GM19043 (cell line): Measurements from ENCODE around the gene STX16.

ENCODE experiments used
- ATAC-seq: cut with Tn5 transposase; IDR thresholded peaks from one replicate; pipeline ENCODE4 v1.9.1; 2021; ENCODE audit warnings: low read depth; ENCODE audit not compliant: unreplicated experiment

The STX16 gene

DNA sequence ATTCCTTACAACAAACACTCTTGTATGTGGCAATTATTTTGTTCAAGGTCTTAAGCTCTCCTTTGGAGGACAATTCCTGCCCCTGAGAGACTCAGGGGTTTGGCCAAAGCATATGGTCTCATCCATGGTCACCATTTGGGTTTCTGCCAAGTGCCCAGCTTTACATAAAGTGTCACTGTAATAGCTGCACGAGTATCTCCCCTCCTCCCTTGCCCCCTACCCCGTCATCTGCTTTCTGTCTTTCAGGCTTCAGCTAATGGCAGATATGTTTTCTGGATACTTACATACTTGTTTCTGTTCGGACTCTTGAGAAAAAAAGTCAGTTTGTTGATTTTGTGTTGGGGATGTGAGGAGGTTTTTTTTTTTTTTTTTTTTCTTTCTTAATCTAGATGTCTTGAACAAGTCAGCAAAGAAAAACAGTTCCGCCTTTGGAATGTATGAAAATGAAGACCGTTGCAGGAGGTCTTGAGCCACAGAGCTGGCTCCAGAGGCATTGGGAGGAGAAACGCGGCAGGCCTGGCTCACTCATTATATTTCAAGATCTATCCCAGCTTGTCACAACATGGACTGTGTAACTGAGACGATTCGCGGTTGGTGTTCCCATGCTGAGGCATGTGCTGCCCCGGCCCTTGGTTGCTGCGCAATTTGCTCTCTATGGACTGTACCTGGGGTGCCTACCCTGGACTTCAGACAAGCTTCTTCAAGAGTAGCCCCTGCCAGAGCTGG, 32.6 kb upstream of the STX16 start:
- ATAC-seq = no peak

DNA sequence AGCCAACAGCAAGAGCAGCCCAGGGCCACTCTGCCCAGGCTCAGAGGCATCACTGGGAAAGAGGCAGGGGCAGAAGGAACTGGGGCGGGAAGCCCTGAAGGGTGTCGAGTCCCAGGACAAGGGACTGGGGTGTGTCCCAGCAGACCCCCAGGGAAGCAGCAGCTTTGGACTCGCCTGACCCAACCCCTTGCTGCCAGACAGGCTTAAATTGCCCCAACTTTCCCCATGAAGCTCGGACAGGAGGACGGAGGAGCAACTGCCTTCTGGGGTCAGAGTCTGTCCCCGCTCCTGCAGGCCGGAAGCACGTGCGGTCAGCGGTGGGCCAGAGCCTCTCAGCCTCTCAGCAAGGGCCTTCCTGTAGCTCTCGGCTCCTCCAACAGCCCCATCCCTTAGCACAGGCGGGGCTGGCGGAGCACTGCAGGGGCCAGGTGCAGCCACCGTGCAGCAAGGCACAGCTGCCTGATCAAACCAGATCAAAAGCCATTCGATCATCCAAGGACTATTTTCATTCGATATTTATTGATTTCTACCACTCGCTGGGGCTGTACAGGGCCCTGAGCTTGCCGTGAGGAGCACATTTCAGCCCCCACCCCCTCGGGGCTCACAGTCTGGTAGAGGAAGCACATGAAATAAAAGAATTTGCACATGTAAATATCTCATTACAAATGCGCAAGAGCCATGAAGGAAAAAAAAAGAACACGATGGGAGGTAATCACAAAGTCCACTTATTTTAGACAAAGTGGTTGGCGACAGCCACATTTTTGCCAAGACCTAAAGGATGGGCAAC, 31.8 kb upstream of the STX16 start:
- no peak for ATAC-seq

DNA sequence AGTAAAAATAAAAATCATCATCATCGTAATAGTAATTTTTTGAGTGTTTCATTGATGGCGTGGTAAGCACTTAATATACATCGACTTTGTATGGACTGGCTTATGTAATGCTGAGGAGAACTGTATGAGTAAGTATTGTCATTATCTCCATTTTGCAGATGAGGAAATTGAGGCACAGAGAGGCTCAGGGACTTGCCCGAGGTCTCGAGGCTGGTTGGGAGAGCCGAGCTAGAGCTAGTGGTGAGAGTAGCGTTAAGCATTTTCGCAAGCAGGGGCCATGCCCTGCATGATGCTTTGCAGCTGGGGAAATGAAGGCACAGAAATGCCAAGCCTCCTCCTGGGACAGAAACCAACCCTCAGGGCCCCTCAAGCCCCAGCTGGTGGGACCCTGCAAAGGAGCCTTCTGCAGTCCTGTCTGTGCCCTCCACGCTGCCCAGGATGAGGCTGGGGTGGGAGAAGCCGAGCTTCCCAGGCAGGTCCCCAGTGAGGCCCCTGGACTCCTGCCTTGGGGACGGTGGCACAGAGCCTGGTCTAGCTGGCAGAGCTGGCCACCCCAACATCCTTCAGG, 31.1 kb upstream of the STX16 start:
- ATAC-seq = no peak

DNA sequence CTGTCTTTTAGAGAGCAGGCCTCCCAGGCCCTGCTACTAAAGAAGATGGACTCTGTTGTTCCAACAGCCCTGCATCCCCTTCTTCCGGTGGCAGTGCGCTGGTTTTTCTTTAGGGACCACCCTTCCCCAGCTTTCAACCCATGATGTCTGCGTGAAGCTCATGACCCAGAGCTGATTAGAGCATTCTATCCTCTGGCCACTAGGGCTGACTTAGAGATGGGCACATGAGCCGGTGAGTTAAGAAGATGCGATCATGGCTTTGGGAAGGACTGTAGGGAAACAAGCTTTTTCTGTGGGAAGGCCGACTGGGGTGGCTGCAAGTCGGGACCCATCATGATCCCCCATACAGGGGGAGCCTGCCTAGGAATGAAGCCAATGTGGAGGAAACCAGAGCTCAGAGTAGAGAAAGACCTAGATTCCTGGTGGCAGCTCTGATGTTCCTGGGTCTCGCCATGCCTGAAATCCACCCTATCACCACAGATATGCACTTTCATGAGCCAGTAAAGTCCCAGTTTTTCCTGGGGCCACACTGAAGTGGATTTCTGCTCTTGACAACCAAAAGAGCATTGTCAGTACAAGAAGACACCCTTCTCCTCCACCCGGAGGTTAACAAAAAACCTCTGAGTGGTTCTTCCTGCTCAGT, 29.1 kb upstream of the STX16 start:
- no peak for ATAC-seq

DNA sequence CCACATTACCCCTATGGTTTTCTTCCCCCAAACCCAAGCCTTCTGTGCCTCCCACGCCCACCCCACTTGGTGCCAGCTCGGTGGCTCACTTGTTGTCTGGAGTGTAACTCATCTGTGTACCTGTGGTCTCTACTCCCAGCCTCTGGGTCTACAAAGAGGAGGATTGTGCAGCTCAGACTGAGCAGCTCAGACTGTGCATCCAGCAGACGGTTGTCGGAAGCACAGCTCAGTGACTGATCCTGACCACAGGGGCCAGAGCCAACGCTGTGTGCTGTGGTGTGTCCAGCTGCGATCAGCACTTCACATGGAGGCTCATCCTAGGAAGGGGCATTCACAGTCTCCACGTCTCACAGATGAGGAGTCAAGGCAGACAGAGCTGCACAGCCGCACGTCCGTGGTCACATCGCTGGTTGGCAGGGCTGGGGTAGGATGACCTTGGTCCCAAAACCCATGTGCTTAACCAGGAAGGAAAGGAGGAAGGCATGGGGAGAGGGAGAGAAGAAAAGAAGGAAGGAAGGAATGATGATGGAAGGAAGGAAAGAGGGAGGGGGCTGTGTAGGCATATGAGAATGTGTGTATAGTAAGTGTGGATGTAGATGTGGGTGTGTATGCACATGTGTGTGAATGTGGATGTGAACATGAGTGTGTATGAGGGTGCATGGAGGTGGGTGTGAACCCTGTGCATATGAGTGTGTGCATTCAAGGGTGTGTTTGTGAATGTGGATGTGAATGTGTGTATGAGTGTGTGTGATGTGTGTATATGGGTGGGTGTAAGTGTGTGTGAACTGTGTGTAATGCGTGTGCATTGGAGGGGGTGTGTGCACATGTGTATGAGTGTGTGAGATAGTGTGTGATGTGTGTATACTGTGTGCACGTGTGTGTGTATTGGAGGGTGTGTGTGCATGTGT, 28.2 kb upstream of the STX16 start:
- ATAC-seq = no peak

DNA sequence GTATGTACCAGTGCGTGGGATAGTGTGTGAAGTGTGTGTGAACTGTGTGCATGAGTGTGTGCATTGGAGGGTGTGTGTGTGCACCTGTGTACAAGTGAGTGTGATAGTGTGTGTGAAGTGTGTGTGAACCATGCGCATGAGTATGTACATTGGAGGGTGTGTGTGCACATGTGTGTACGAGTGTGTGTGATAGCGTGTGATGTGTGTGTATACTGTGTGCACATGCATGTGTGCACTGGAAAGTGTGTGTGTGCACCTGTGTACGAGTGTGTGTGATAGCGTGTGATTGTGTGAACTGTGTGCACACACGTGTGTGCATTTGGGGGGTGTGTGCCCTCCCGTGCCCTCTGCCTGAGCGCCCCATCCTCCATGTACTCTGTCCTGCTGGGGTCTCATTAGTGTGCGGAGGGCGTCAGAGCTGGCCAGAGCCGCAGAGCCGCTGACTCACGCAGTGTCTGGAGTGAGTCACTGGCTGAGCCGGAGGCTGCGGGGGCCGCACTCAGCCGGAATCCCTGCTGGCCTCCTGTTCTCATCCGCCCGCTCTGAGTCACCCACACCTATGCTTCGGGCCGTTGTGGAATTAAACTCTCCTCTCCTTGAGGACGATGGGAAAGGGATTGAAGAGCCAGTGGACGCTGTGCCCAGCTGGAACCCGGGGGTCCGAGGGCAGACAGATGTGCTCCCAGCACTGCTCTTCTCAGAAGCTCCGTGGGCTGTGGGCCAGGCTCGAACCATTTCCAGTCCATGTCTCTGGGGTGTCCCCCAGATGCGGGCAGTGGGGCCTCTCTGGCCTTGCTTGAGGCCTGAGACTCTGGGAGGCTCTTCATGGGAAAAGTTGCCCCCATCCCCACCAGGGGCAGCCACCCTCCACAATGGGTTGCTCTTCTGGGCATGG, 27.3 kb upstream of the STX16 start:
- ATAC-seq = no peak

DNA sequence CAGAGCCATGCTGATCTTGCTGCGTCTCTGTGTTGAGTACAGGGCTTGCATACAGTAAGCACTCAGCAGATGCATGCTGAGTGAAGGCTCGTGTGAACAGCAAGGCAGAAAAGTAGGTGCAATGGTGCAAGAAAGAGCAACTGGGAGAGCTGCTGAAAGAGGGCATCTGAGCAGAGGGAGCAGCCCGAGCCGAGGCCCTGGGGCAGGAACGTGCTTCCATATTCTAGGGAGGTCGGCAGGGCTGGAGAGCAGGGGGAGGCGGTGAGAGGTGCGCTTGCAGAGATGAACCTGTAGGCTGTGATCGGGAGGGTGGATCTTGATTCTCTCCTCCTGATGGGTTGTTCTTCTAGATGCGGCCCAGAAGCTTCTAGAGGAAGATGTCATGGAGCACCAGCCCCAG, 26.4 kb upstream of the STX16 start:
- ATAC-seq = no peak

DNA sequence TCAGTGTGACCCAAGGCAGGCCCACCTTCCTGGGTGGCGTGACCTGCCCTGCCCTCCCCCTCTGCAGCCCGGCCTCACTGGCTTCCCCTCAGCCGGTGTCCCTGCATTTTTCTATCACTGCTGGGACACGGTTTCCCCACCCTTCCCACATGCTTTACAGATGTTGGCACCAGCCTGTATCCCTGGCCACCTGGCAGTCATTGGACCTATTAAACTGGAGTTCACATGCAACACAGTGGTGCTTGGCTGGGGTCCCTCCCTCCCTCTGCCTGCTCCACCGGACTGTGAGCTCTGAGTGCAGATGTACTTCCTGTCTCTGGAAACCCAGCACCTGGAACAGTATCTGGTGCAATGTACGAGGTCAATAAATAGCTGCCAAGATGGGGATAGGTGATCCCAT, 25.5 kb upstream of the STX16 start:
- no peak for ATAC-seq

DNA sequence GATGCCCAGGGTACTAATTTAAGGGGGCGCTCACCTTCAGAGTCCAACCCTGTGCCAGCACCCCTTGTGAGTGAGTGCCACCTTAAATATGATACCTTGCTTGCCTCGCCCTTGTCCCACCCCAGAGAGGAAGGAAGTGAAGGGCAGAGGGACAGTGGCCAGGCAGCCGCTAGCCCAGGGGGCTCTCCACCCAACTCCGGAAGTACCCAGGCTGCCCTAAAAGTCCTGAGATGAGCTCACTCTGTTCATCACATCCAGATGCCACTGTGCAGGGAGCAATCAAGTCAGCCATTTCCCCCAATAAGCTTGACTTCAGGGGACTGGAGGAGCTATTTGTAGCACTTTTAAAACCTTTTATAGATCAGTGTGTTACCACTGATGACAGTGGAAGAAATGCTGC, 25.0 kb upstream of the STX16 start:
- ATAC-seq = no peak

DNA sequence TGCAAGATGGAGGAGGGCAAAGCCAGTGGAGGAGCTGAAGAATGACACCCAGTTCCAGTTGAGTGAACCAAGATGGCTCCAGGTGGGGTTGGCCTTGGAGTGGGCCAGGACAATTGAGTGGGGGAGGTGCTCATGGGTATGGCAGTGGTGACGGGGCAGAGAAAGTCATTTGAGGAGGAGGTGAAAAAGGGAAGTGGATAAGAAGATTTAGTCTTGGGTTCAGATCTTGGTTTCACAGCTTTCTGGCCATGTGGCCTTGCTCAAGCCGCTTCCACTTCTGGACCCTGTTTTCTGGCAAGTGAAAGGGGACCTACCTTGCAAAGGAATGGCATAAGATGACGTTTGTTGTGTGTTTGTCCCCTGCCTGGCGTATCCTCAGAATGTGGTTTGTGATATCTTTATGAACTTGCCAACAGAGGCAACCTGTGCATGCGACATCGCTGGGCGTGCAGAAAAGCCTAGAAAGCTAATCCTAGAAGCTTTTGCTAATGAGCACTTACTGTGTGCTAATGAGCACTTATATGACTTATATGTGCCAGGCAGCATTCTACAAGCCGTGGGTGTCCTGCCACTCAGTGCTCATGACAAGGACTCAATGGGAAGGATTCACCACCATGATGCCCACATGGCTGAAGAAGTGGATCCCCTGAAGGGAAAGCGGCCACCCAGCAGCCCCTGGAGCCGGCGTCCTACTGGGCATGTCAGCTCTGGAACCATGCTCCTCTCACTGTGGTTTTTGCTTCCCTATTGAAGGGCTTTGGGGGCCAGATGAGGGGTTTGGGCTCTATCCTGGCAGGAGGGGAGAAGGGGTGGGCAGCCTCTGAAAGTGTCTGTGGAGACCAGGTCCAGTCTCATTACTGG, 23.6 kb upstream of the STX16 start:
- no peak for ATAC-seq

DNA sequence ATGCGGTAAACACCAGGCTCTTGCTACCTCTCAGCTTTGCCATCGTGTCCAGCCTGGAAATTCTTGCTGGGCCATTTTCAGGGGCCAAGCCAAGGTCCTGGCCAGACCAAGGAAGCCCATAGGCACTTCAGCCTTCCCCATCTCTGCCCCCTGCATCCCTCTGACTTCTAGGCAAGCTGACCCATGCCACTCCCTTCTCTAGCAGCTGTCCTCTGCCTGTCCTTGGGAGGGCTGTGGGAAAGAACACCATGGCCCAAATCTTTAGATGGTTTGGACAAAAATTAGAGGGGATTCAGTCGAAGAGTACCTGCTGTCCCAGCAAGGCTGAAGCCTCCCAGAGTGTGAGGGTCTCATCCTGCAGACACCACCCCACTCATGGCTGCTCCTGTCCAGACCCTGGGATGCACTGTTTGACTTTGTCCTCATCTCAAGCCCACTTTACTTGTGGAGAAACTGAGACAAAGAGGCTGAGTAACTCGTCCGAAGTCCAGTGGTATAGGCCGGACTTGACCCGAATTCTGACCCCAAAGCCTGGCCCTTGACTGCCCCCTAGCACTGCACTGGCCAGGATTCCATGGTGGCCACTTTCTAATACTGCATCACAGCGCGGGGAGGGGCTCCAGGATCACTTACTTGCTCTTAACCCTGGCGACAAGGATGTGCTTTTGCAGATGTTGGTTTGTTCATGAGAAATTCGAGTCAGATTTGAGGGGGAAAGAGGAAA, 22.4 kb upstream of the STX16 start:
- ATAC-seq = no peak

DNA sequence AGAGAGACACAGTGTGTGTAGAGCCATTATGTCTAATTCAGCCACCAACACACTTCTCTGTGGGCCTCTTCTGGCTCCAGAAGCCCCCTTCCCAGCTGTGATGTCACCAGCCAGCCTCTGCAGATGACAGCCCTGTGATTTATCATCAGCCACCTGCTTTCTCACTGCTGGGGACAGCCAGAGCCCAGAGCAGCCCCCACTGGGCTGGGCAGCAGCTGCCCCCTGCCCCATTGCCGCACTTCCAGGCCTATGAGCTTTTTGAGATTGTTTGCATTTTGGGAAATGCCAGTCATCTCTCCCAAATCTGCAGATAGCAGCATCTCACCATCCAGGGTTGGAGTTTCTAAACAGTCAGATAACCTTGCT, 21.9 kb upstream of the STX16 start:
- no peak for ATAC-seq

DNA sequence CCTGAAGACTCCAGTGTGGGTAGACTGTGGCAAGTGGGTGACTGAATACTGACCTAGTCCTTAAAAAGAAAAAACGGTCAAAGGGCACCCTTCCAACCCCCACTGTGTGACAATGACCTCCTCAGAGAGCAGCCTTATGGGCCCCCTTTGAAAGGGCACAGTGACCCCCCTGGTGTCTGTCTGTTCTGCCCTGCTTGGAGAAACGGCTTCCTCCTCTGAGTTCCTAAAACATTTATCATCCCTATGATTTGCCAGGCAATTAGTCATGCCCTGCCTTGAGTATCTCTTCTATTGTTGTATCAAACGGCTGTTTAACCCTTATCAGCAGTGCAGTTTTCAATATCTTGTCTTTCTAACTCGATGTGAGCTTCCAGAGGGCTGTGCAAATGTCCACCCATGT, 21.0 kb upstream of the STX16 start:
- ATAC-seq = no peak

DNA sequence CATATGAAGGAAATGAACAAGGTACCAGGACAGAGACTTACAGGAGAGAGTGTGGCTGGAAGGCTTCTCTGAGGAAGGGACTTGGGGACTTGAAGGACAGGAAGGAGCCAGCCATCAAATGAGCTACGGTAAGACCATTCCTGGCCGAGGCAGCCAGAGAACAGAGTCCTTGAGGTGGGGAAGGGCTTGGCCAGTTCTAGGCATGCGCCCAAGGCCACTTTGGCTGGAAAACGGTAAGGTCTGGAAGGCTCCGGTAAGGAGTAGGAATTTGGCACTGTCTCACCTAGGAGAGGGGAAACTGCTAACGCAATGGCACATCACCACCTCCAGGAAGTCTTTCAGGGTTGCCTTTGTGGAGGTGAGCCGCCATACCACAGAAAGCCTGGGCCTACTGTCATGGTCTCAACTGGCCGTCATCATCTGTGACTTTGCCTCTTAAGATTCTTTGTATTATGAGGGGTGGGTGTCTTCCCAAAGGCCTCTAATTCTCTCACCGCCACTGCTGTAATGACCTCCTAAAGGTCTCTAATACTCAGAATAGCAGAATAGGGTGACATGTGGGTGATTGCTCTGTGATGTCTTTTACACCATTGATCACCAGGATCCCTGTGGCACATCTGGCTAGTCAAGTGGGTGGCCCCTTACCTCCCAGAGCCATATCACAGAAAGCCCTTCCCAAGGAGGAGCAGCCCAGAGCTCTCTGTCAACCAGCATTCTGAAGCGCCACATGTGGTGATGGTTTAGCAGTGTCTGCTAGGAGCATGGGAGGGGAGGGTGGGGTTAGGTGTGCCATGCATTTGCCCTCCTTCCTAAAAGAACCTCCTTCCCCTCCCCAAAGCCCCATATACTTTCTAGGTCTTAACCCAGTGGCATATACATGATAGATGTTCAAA, 17.7 kb upstream of the STX16 start:
- no peak for ATAC-seq

DNA sequence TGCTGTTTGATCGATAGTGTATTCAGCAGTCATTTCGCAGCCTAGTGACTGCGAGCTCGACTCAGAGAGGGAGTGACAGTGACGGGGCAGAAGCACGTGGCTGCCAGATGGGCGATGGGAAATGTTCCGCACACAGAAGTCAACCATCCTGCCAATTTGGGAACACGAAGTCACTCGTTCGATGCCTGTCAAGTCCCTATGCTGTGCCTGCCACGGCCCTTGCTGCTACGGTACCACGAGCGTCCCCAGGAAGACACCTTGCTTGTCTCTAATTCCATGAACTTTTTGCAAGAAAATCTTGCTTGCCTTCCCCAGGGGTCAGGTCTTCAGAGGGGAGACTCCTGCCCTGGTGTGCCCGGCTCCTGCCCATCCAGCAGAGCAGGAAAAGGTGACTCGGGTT, 17.0 kb upstream of the STX16 start:
- ATAC-seq = no peak

DNA sequence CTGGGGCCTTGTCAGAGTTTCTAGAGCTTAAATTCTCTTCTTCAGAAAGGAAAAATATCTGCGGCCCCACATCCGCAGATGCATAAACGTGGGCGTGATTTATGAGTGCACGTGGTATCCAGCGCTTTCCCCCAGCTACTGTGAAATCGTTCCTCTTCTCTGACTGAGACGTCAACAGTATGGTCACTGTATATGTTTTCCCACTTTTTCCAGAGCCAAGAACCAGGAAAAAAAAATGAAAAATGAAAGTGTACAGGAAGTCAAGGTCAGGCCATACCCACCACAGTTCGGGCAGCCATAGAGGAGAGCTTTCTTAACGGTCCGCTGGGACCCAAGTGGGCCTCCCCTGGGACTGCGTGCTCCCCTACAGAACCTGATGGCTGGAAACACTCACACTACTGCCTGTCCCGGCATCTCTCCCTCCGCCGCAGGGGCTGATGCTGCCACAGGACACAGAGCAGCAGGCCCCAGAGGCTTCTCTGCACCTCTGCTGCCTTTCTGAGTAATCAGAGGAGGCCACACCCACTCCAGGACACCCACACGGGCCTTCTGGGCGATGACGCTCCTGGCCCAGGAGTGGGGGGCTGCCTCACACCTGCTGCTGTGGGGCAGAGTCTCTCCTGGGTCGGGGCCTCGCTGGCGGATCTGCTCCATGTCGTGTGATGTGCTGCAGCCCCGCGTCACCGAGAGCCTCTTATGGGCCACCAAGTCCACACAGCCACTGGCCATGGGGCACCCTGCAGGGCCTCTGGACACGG, 16.4 kb upstream of the STX16 start:
- ATAC-seq = peak; percentile 49
